Activated naive CD4-positive, alpha-beta T cell treated with anti-CD3 and anti-CD28 coated beads, Interleukin-2, amount 50 U/mL, for 72 hours (primary cell): ENCODE data around the gene RFX2. TPM values are rescaled to one million over a fixed set of nuclear protein-coding genes. Genes with fewer than 3 reads are reported as not detected.

Experiments
- ATAC-seq, 2 donors: fragments of 150-1000 bp; cut with Tn5 transposase; 2 replicates each; pipeline ENCODE4 v1.10.0; 2021; ENCODE audit warnings: mild to moderate bottlenecking in 2 of 2, moderate library complexity in 2 of 2
- DNase-seq, 2 donors: peaks; one replicate each; pipeline ENCODE4 v3.0.0; 2021 to 2022; ENCODE audit warnings: low spot score in 2 of 2
- H3K27ac Mint-ChIP-seq, 2 donors: one replicate each; pipeline ENCODE4 v1.8.0; 2022; ENCODE audit warnings: mild to moderate bottlenecking in 2 of 2, mixed read lengths in 2 of 2
- H3K36me3 Mint-ChIP-seq, 2 donors: one replicate each; pipeline ENCODE4 v1.8.0; 2022; ENCODE audit warnings: mixed read lengths in 2 of 2
- H3K9me3 Mint-ChIP-seq, 2 donors: one replicate each; pipeline ENCODE4 v1.8.0; 2022; ENCODE audit warnings: mixed read lengths in 2 of 2
- total RNA-seq, 2 donors: library from RNA; stranded (reverse); gene quantifications; one replicate each; pipeline ENCODE4 v1.2.3, GENCODE V29; 2022

RFX2 gene
- total RNA-seq, 2 donors from 2014 or later: 11.2 to 13.8 TPM

- Mint-ChIP-seq H3K9me3 (peaks cover 4 to 11% of the 10 kb centered on the region in 2 donors), H3K27ac (no peak overlapping the region), H3K36me3 (no peaks in the 10 kb centered on the region)
- ATAC-seq (peak; percentile 15 to 18), DNase-seq (no peak)
Observed at GRCh38 chr19:6070207-6070681, 40.1 kb downstream of the RFX2 start.

GRCh38 chr19:6069268-6069791 is 41.0 kb downstream of the RFX2 start:
- H3K27ac Mint-ChIP-seq: peak overlapping the region; percentile 8 to 83
- H3K9me3 Mint-ChIP-seq: peaks cover 4 to 11% of the 10 kb centered on the region in 2 donors
- no peaks in the 10 kb centered on the region for H3K36me3 Mint-ChIP-seq
- ATAC-seq (peak; percentile 65 to 72), DNase-seq (no peak)

GRCh38 chr19:6068711-6069110 is 41.6 kb downstream of the RFX2 start:
- Mint-ChIP-seq H3K36me3 (no peaks in the 10 kb centered on the region), H3K27ac (no peak overlapping the region), H3K9me3 (peaks cover 4 to 11% of the 10 kb centered on the region in 2 donors)
- DNase-seq: no peak
- ATAC-seq: no peak

- DNase-seq: no peak
- peaks cover 4 to 11% of the 10 kb centered on the region in 2 donors for H3K9me3 Mint-ChIP-seq
- no peak for ATAC-seq
- no peak overlapping the region for H3K27ac Mint-ChIP-seq
- H3K36me3 Mint-ChIP-seq: no peaks in the 10 kb centered on the region
Observed at GRCh38 chr19:6067975-6068374, 42.3 kb downstream of the RFX2 start.

GRCh38 chr19:6066661-6067646 is 43.3 kb downstream of the RFX2 start:
- Mint-ChIP-seq H3K27ac (no peak overlapping the region), H3K36me3 (no peaks in the 10 kb centered on the region), H3K9me3 (peaks cover 4 to 11% of the 10 kb centered on the region in 2 donors)
- no peak for ATAC-seq
- no peak for DNase-seq

- ATAC-seq (peak; percentile 36 to 71), DNase-seq (peak in 1 of 2 donors; percentile 46)
- peaks cover 4 to 11% of the 10 kb centered on the region in 2 donors for H3K9me3 Mint-ChIP-seq
- no peaks in the 10 kb centered on the region for H3K36me3 Mint-ChIP-seq
- H3K27ac Mint-ChIP-seq: no peak overlapping the region
Observed at GRCh38 chr19:6065685-6066374, 44.5 kb downstream of the RFX2 start.

- no peak for ATAC-seq
- Mint-ChIP-seq H3K9me3 (peaks cover 3 to 7% of the 10 kb centered on the region in 2 donors), H3K36me3 (no peaks in the 10 kb centered on the region), H3K27ac (no peak overlapping the region)
- DNase-seq: no peak
Observed at GRCh38 chr19:6064336-6065073, 45.8 kb downstream of the RFX2 start.

- Mint-ChIP-seq H3K36me3 (no peaks in the 10 kb centered on the region), H3K9me3 (peaks cover 0 to 5% of the 10 kb centered on the region in 2 donors), H3K27ac (peak overlapping the region in 1 of 2 donors; percentile 89)
- no peak for DNase-seq
- no peak for ATAC-seq
Observed at GRCh38 chr19:6063576-6064335, 46.5 kb downstream of the RFX2 start.

- Mint-ChIP-seq H3K36me3 (no peaks in the 10 kb centered on the region), H3K9me3 (peaks cover 0 to under 1% of the 10 kb centered on the region in 2 donors), H3K27ac (peak overlapping the region in 1 of 2 donors; percentile 89)
- DNase-seq (no peak), ATAC-seq (no peak)
Observed at GRCh38 chr19:6062961-6063575, 47.2 kb downstream of the RFX2 start.

- no peak for DNase-seq
- ATAC-seq: peak; percentile 47 to 89
Observed at GRCh38 chr19:6062274-6062673, 48.0 kb downstream of the RFX2 start.

GRCh38 chr19:6061376-6062130 is 48.7 kb downstream of the RFX2 start:
- Mint-ChIP-seq H3K9me3 (no peaks in the 10 kb centered on the region), H3K36me3 (no peaks in the 10 kb centered on the region), H3K27ac (peak overlapping the region; percentile 75 to 89)
- ATAC-seq (no peak), DNase-seq (no peak)

More at GRCh38 chr19:6062274-6062673, 48.0 kb downstream of the RFX2 start:
- peak overlapping the region; percentile 75 to 89 for H3K27ac Mint-ChIP-seq
- H3K36me3 Mint-ChIP-seq: no peaks in the 10 kb centered on the region
- no peaks in the 10 kb centered on the region for H3K9me3 Mint-ChIP-seq

GRCh38 chr19:6060600-6061375 is 49.5 kb downstream of the RFX2 start:
- Mint-ChIP-seq H3K27ac (peak overlapping the region; percentile 31 to 89), H3K9me3 (no peaks in the 10 kb centered on the region), H3K36me3 (no peaks in the 10 kb centered on the region)
- ATAC-seq (peak in 1 of 2 donors; percentile 52), DNase-seq (peak in 1 of 2 donors; percentile 39)

GRCh38 chr19:6059988-6060599 is 50.2 kb downstream of the RFX2 start:
- ATAC-seq: no peak
- DNase-seq: peak in 1 of 2 donors; percentile 37
- no peaks in the 10 kb centered on the region for H3K36me3 Mint-ChIP-seq

More at GRCh38 chr19:6059988-6060599, 50.2 kb downstream of the RFX2 start:
- no peaks in the 10 kb centered on the region for H3K9me3 Mint-ChIP-seq
- peak overlapping the region; percentile 31 to 89 for H3K27ac Mint-ChIP-seq
